ENCODE results near the gene CNTNAP4. TPM values are rescaled to one million over a fixed set of nuclear protein-coding genes. Genes with fewer than 3 reads are reported as not detected.

The CNTNAP4 gene
- total RNA-seq, 1 experiment from 2014 or later = not detected

GRCh38 chr16:76303637-76304314, 26.6 kb downstream of the CNTNAP4 start:
- DNase-seq (ENCODE audit: low read depth) = no peak

- no peak for DNase-seq (ENCODE audit: low read depth)
Observed at GRCh38 chr16:76309639-76310335, 32.6 kb downstream of the CNTNAP4 start.

GRCh38 chr16:76311260-76311659, 34.1 kb downstream of the CNTNAP4 start:
- no peak for DNase-seq (ENCODE audit: low read depth)

GRCh38 chr16:76318565-76318964, 41.4 kb downstream of the CNTNAP4 start:
- no peak for DNase-seq (ENCODE audit: low read depth)

- DNase-seq (ENCODE audit: low read depth) = no peak
Observed at GRCh38 chr16:76329106-76329505, 51.9 kb downstream of the CNTNAP4 start.

- no peak for DNase-seq (ENCODE audit: low read depth)
Observed at GRCh38 chr16:76335180-76335974, 58.2 kb downstream of the CNTNAP4 start.

- no peak for DNase-seq (ENCODE audit: low read depth)
Observed at GRCh38 chr16:76336112-76336511, 58.9 kb downstream of the CNTNAP4 start.

GRCh38 chr16:76338472-76338871, 61.3 kb downstream of the CNTNAP4 start:
- no peak for DNase-seq (ENCODE audit: low read depth)

GRCh38 chr16:76343769-76344168, 66.6 kb downstream of the CNTNAP4 start:
- no peak for DNase-seq (ENCODE audit: low read depth)

GRCh38 chr16:76345163-76345661, 68.0 kb downstream of the CNTNAP4 start:
- DNase-seq (ENCODE audit: low read depth) = no peak

- no peak for DNase-seq (ENCODE audit: low read depth)
Observed at GRCh38 chr16:76346210-76346609, 69.0 kb downstream of the CNTNAP4 start.

- DNase-seq (ENCODE audit: low read depth) = no peak
Observed at GRCh38 chr16:76351441-76351840, 74.2 kb downstream of the CNTNAP4 start.

GRCh38 chr16:76360404-76360803, 83.2 kb downstream of the CNTNAP4 start:
- DNase-seq (ENCODE audit: low read depth) = no peak

- DNase-seq (ENCODE audit: low read depth) = no peak
Observed at GRCh38 chr16:76370344-76370743, 93.1 kb downstream of the CNTNAP4 start.

GRCh38 chr16:76371441-76371840, 94.2 kb downstream of the CNTNAP4 start:
- DNase-seq (ENCODE audit: low read depth) = no peak

- no peak for DNase-seq (ENCODE audit: low read depth)
Observed at GRCh38 chr16:76373998-76374397, 96.8 kb downstream of the CNTNAP4 start.

GRCh38 chr16:76376988-76377387, 99.8 kb downstream of the CNTNAP4 start:
- DNase-seq (ENCODE audit: low read depth) = no peak

GRCh38 chr16:76378020-76378419, 100.8 kb downstream of the CNTNAP4 start:
- no peak for DNase-seq (ENCODE audit: low read depth)

- no peak for DNase-seq (ENCODE audit: low read depth)
Observed at GRCh38 chr16:76381096-76381495, 103.9 kb downstream of the CNTNAP4 start.

GRCh38 chr16:76385601-76386230, 108.5 kb downstream of the CNTNAP4 start:
- no peak for DNase-seq (ENCODE audit: low read depth)

GRCh38 chr16:76386784-76387183, 109.6 kb downstream of the CNTNAP4 start:
- DNase-seq (ENCODE audit: low read depth) = no peak

GRCh38 chr16:76387994-76388393, 110.8 kb downstream of the CNTNAP4 start:
- DNase-seq (ENCODE audit: low read depth) = no peak
